CD4-positive, alpha-beta memory T cell (primary cell): ENCODE results near the gene SLC7A5. TPM values are rescaled to one million over a fixed set of nuclear protein-coding genes. Genes with fewer than 3 reads are reported as not detected.

Experiments used
- CTCF ChIA-PET: fragments of 350-600 bp; sonication (Branson Sonifier 250); formaldehyde crosslinking; loops from one replicate; lab custom pipeline; 2021; ENCODE audit warnings: inconsistent platforms; ENCODE audit not compliant: partially characterized antibody; lab: Charles Lee
- POLR2A ChIA-PET: fragments of 350-600 bp; sonication (Branson Sonifier 250); formaldehyde crosslinking; loops from one replicate; lab custom pipeline; 2021; ENCODE audit not compliant: partially characterized antibody; lab: Charles Lee
- DNase-seq, 5 donors: peaks; one replicate each; pipeline versions ENCODE4 v3.0.0 to v3.0.0-alpha.2; 2020 to 2022; ENCODE audit warnings: mixed read lengths in 1 of 5
- H3K27ac ChIP-seq: one replicate; pipeline ENCODE4 v1.7.0; 2013; ENCODE audit warnings: low read depth, low read length
- H3K27me3 ChIP-seq: 2 replicates; pipeline ENCODE4 v1.7.0; 2013; ENCODE audit warnings: mild to moderate bottlenecking, low read length, moderate library complexity; ENCODE audit not compliant: insufficient read depth
- H3K36me3 ChIP-seq: 2 replicates; pipeline ENCODE4 v1.7.0; 2013; ENCODE audit warnings: mild to moderate bottlenecking, low read length, moderate library complexity; ENCODE audit not compliant: insufficient read depth
- H3K4me1 ChIP-seq: 2 replicates; pipeline ENCODE4 v1.7.0; 2013; ENCODE audit warnings: mild to moderate bottlenecking, low read length, moderate library complexity; ENCODE audit not compliant: insufficient read depth
- H3K4me3 ChIP-seq, 2 donors: one replicate each; pipeline ENCODE4 v1.7.0; 2013; ENCODE audit warnings: low read length in 2 of 2, mild to moderate bottlenecking in 1 of 2
- H3K9me3 ChIP-seq, 2 donors: one replicate each; pipeline ENCODE4 v1.7.0; 2013; ENCODE audit warnings: low read length in 2 of 2, control low read depth in 1 of 2; ENCODE audit not compliant: control insufficient read depth in 1 of 2
- H3K27ac Mint-ChIP-seq, 7 donors: one replicate each; pipeline ENCODE4 v1.8.0; 2020 to 2021; ENCODE audit warnings: mixed read lengths in 7 of 7, mild to moderate bottlenecking in 6 of 7, inconsistent platforms in 3 of 7, moderate library complexity in 3 of 7
- H3K27me3 Mint-ChIP-seq, 2 donors: one replicate each; pipeline ENCODE4 v1.8.0; 2020 to 2021; ENCODE audit warnings: mixed read lengths in 2 of 2
- H3K36me3 Mint-ChIP-seq, 2 donors: one replicate each; pipeline ENCODE4 v1.8.0; 2020 to 2021; ENCODE audit warnings: mixed read lengths in 2 of 2, inconsistent platforms in 1 of 2, mild to moderate bottlenecking in 1 of 2
- H3K4me1 Mint-ChIP-seq, 4 donors: one replicate each; pipeline ENCODE4 v1.8.0; 2020 to 2021; ENCODE audit warnings: mixed read lengths in 4 of 4, mild to moderate bottlenecking in 1 of 4
- H3K4me3 Mint-ChIP-seq, 8 donors: one replicate each; pipeline ENCODE4 v1.8.0; 2020 to 2021; ENCODE audit warnings: mixed read lengths in 8 of 8, mild to moderate bottlenecking in 7 of 8, moderate library complexity in 6 of 8, inconsistent platforms in 3 of 8
- H3K9me3 Mint-ChIP-seq, 8 donors: one replicate each; pipeline ENCODE4 v1.8.0; 2020 to 2021; ENCODE audit warnings: mixed read lengths in 8 of 8, mild to moderate bottlenecking in 5 of 8, inconsistent platforms in 3 of 8, moderate library complexity in 1 of 8
- intact Hi-C: fragments of 100-400 bp; cut with micrococcal nuclease; formaldehyde crosslinking; loops from one replicate; pipeline ENCODE4 v1.15.1; 2023
- polyA plus RNA-seq, 2 donors: library from polyadenylated mRNA; unstranded; fragments of 300-500 nt; fragmentation: Illumina TruSeq; gene quantifications; one replicate each; pipeline ENCODE4 v1.2.3, GENCODE V29; 2021
- total RNA-seq, 2 experiments: library from RNA; stranded (reverse); gene quantifications; one replicate each; pipeline ENCODE4 v1.2.3, GENCODE V29; 2021

The SLC7A5 gene
- total and polyA plus RNA-seq, 4 experiments from 2014 or later = 3.5 to 13.5 (median 9.2) TPM

GRCh38 chr16:87854907-87855683, 14.2 kb downstream of the SLC7A5 start:
- Mint-ChIP-seq H3K4me1 (peaks cover 11 to 71% (median 33%) of the 10 kb centered on the region in 4 donors), H3K9me3 (no peaks in the 10 kb centered on the region), H3K27me3 (no peaks in the 10 kb centered on the region), H3K27ac (peak overlapping the region; percentile 64 to 89 (median 80)), H3K4me3 (peak overlapping the region in 6 of 8 donors; percentile 11 to 77 (median 58)), H3K36me3 (peaks cover 0 to 13% of the 10 kb centered on the region in 2 donors)
- peaks cover 51% of the 10 kb centered on the region for H3K4me1 ChIP-seq
- CTCF ChIA-PET = interaction anchor here (1.0 to 1.5 kb wide), 3 partner anchors 10 to 76 kb away, joined by 3 to 11 read pairs (median 4); no protein-coding TSS in a partner anchor
- POLR2A ChIA-PET = interaction anchor here (3.8 kb wide), 1 partner anchor 13 kb away, joined by 85 read pairs; the partner anchor contains the start of gene SLC7A5
- peaks cover 8% of the 10 kb centered on the region for H3K36me3 ChIP-seq
- H3K27ac ChIP-seq = peak overlapping the region; percentile 53
- no peaks in the 10 kb centered on the region for H3K9me3 ChIP-seq
- intact Hi-C loops = no loop called here
- H3K27me3 ChIP-seq = no peaks in the 10 kb centered on the region
- no peak for DNase-seq
- no peak overlapping the region for H3K4me3 ChIP-seq

- H3K36me3 Mint-ChIP-seq = peaks cover 0 to 19% of the 10 kb centered on the region in 2 donors
- intact Hi-C loops = no loop called here
- POLR2A ChIA-PET = interaction anchor here (1.1 to 8.9 kb wide), 3 partner anchors 12 to 16 kb away, joined by 5 to 94 read pairs (median 85); partner anchors contain the start of gene SLC7A5
- H3K27me3 ChIP-seq = no peaks in the 10 kb centered on the region
- H3K27ac Mint-ChIP-seq = peak overlapping the region; percentile 81 to 93 (median 88)
- H3K27me3 Mint-ChIP-seq = no peaks in the 10 kb centered on the region
- H3K9me3 Mint-ChIP-seq = no peaks in the 10 kb centered on the region
- CTCF ChIA-PET = interaction anchor here (1.0 to 9.5 kb wide), 5 partner anchors 11 to 75 kb away, joined by 3 to 388 read pairs (median 11); partner anchors contain the start of gene SLC7A5
- H3K4me1 ChIP-seq = peaks cover 54% of the 10 kb centered on the region
- no peaks in the 10 kb centered on the region for H3K9me3 ChIP-seq
- peaks cover 8% of the 10 kb centered on the region for H3K36me3 ChIP-seq
- peak overlapping the region; percentile 18 to 82 (median 52) for H3K4me3 Mint-ChIP-seq
- H3K4me3 ChIP-seq = no peak overlapping the region
- DNase-seq = peak in 1 of 5 donors; percentile 61
- peak overlapping the region; percentile 53 for H3K27ac ChIP-seq
- H3K4me1 Mint-ChIP-seq = peaks cover 12 to 68% (median 32%) of the 10 kb centered on the region in 4 donors
These were observed 15.0 kb downstream of the SLC7A5 start for GRCh38 chr16:87854053-87854906.

- Mint-ChIP-seq H3K4me3 (peak overlapping the region in 7 of 8 donors; percentile 57 to 85 (median 68)), H3K36me3 (peaks cover 0 to 19% of the 10 kb centered on the region in 2 donors), H3K9me3 (no peaks in the 10 kb centered on the region), H3K27ac (peak overlapping the region; percentile 57 to 93 (median 84)), H3K4me1 (peaks cover 12 to 63% (median 32%) of the 10 kb centered on the region in 4 donors), H3K27me3 (no peaks in the 10 kb centered on the region)
- peak overlapping the region; percentile 17 for H3K27ac ChIP-seq
- no peaks in the 10 kb centered on the region for H3K27me3 ChIP-seq
- H3K4me3 ChIP-seq = peak overlapping the region in 1 of 2 donors; percentile 31
- ChIA-PET CTCF (interaction anchor here (0.7 to 9.5 kb wide), 4 partner anchors 17 to 74 kb away, joined by 3 to 388 read pairs (median 8); partner anchors contain the start of gene SLC7A5), POLR2A (interaction anchor here (0.8 to 8.9 kb wide), 3 partner anchors 12 to 74 kb away, joined by 4 to 94 read pairs (median 5); partner anchors contain the start of gene SLC7A5)
- intact Hi-C loops = loop anchor here (1.0 kb wide), 1 partner anchor 15 kb away; no protein-coding TSS in a partner anchor
- no peaks in the 10 kb centered on the region for H3K9me3 ChIP-seq
- peaks cover 54% of the 10 kb centered on the region for H3K4me1 ChIP-seq
- DNase-seq = peak; percentile 71 to 96 (median 77)
- peaks cover 8% of the 10 kb centered on the region for H3K36me3 ChIP-seq
These were observed 15.8 kb downstream of the SLC7A5 start for GRCh38 chr16:87853411-87854052.

GRCh38 chr16:87851601-87852000, 17.7 kb downstream of the SLC7A5 start:
- no peaks in the 10 kb centered on the region for H3K27me3 ChIP-seq
- peaks cover 40% of the 10 kb centered on the region for H3K4me1 ChIP-seq
- H3K36me3 Mint-ChIP-seq = peaks cover 0 to 19% of the 10 kb centered on the region in 2 donors
- peak overlapping the region in 1 of 7 donors; percentile 88 for H3K27ac Mint-ChIP-seq
- H3K27me3 Mint-ChIP-seq = no peaks in the 10 kb centered on the region
- no peak overlapping the region for H3K27ac ChIP-seq
- no peaks in the 10 kb centered on the region for H3K9me3 ChIP-seq
- intact Hi-C loops = no loop called here
- H3K4me3 ChIP-seq = no peak overlapping the region
- no peak for DNase-seq
- peaks cover 6 to 44% (median 23%) of the 10 kb centered on the region in 4 donors for H3K4me1 Mint-ChIP-seq
- H3K4me3 Mint-ChIP-seq = no peak overlapping the region
- ChIA-PET CTCF (interaction anchor here (0.8 to 9.5 kb wide), 3 partner anchors 14 to 73 kb away, joined by 3 to 388 read pairs (median 34); partner anchors contain the start of gene SLC7A5), POLR2A (interaction anchor here (2.8 to 8.9 kb wide), 2 partner anchors 14 to 18 kb away, joined by 11 to 94 read pairs; partner anchors contain the start of gene SLC7A5)
- H3K9me3 Mint-ChIP-seq = no peaks in the 10 kb centered on the region
- peaks cover 8% of the 10 kb centered on the region for H3K36me3 ChIP-seq

- Histone ChIP-seq H3K9me3 (no peaks in the 10 kb centered on the region), H3K36me3 (peaks cover 8% of the 10 kb centered on the region), H3K4me3 (no peak overlapping the region), H3K27me3 (no peaks in the 10 kb centered on the region), H3K4me1 (peaks cover 37% of the 10 kb centered on the region), H3K27ac (no peak overlapping the region)
- intact Hi-C loops = no loop called here
- ChIA-PET POLR2A (interaction anchor here (1.1 to 8.9 kb wide), 3 partner anchors 15 to 56 kb away, joined by 3 to 94 read pairs (median 11); partner anchors contain the start of gene SLC7A5), CTCF (interaction anchor here (2.3 to 9.5 kb wide), 4 partner anchors 13 to 63 kb away, joined by 7 to 388 read pairs (median 40); partner anchors contain the start of gene SLC7A5)
- Mint-ChIP-seq H3K36me3 (peaks cover 0 to 19% of the 10 kb centered on the region in 2 donors), H3K27ac (peak overlapping the region in 2 of 7 donors; percentile 22 to 88), H3K9me3 (no peaks in the 10 kb centered on the region), H3K4me1 (peaks cover 5 to 39% (median 21%) of the 10 kb centered on the region in 4 donors), H3K27me3 (no peaks in the 10 kb centered on the region), H3K4me3 (no peak overlapping the region)
- DNase-seq = no peak
These were observed 18.1 kb downstream of the SLC7A5 start for GRCh38 chr16:87851141-87851587.
